ENCODE data around the gene ENTHD1. TPM values are rescaled to one million over a fixed set of nuclear protein-coding genes. Genes with fewer than 3 reads are reported as not detected.
"Not testable (repeated sequence)": the region's sequence is repeated elsewhere in the genome, so short reads cannot be mapped to it uniquely, and the experiment has no call there.

Gene ENTHD1
- total and polyA plus RNA-seq, 12 donors: 0.09 TPM; not detected in 11

- ATAC-seq (no peak), DNase-seq (no peak)
- intact Hi-C loops (cut with DNase I): no loop called here
- H3K27ac ChIP-seq: no peak overlapping the region
- no peak for TF ChIP-seq CTCF (IDR thresholded peaks at IDR 0.05)
- peaks cover 0 to 23% (median 0%) of the 10 kb centered on the region in 11 donors for H3K9me3 ChIP-seq
- H3K27me3 ChIP-seq: peaks cover 0 to 64% (median 43%) of the 10 kb centered on the region in 7 donors
- H3K4me3 ChIP-seq: no peak overlapping the region
- no peaks in the 10 kb centered on the region for H3K36me3 ChIP-seq
- no peaks in the 10 kb centered on the region for H3K4me1 ChIP-seq
- 74 to 76% methylated on average over 4 of the region's 4 CpGs for WGBS, 2 donors
Observed at GRCh38 chr22:39739338-39740027, 154.1 kb downstream of the ENTHD1 start.

GRCh38 chr22:39738746-39739145 is 154.8 kb downstream of the ENTHD1 start:
- peaks cover 0 to 66% (median 39%) of the 10 kb centered on the region in 7 donors for H3K27me3 ChIP-seq
- no peak overlapping the region for H3K4me3 ChIP-seq
- no peak for TF ChIP-seq CTCF (IDR thresholded peaks at IDR 0.05)
- ATAC-seq: no peak
- no peak overlapping the region for H3K27ac ChIP-seq
- H3K36me3 ChIP-seq: no peaks in the 10 kb centered on the region
- DNase-seq: no peak
- H3K4me1 ChIP-seq: no peaks in the 10 kb centered on the region
- intact Hi-C loops (cut with DNase I): no loop called here
- H3K9me3 ChIP-seq: peaks cover 0 to 23% (median 0%) of the 10 kb centered on the region in 11 donors
- WGBS, 2 donors: 48 to 55% methylated on average over 1 of the region's 1 CpG

GRCh38 chr22:39735776-39736175 is 157.8 kb downstream of the ENTHD1 start:
- ATAC-seq (no peak), DNase-seq (no peak)
- Histone ChIP-seq H3K4me3 (no peak overlapping the region), H3K36me3 (no peaks in the 10 kb centered on the region), H3K4me1 (no peaks in the 10 kb centered on the region), H3K9me3 (peaks cover 0 to 20% (median 0%) of the 10 kb centered on the region in 11 donors), H3K27ac (no peak overlapping the region), H3K27me3 (peaks cover 4 to 72% (median 49%) of the 10 kb centered on the region in 7 donors)
- 80 to 83% methylated on average over 10 of the region's 10 CpGs for WGBS, 2 donors
- intact Hi-C loops (cut with DNase I): no loop called here
- TF ChIP-seq CTCF (IDR thresholded peaks at IDR 0.05): no peak

- ATAC-seq: no peak
- Histone ChIP-seq H3K27me3 (peaks cover 4 to 79% (median 57%) of the 10 kb centered on the region in 7 donors), H3K4me1 (no peaks in the 10 kb centered on the region), H3K27ac (no peak overlapping the region), H3K9me3 (peaks cover 0 to 15% (median 0%) of the 10 kb centered on the region in 11 donors), H3K36me3 (no peaks in the 10 kb centered on the region), H3K4me3 (no peak overlapping the region)
- DNase-seq: no peak
- TF ChIP-seq CTCF (IDR thresholded peaks at IDR 0.05): no peak
- 85 to 87% methylated on average over 5 of the region's 5 CpGs for WGBS, 2 donors
- intact Hi-C loops (cut with DNase I): no loop called here
Observed at GRCh38 chr22:39734866-39735265, 158.7 kb downstream of the ENTHD1 start.

GRCh38 chr22:39734046-39734445 is 159.5 kb downstream of the ENTHD1 start:
- H3K4me3 ChIP-seq; ATAC-seq; H3K9me3 ChIP-seq; H3K27ac ChIP-seq; DNase-seq; intact Hi-C loops (cut with DNase I); H3K36me3 ChIP-seq; H3K4me1 ChIP-seq: not testable (repeated sequence)
- WGBS, 2 donors: 75 to 84% methylated on average over 1 of the region's 1 CpG
- peaks cover 4 to 79% (median 58%) of the 10 kb centered on the region in 7 donors for H3K27me3 ChIP-seq

Data from heart right ventricle (tissue), 16 donors.